ENCODE measurements around the gene STK38L. TPM values are rescaled to one million over a fixed set of nuclear protein-coding genes. Genes with fewer than 3 reads are reported as not detected.

STK38L gene
- total RNA-seq, 4 donors from 2014 or later = 26.9 to 69.3 (median 49.9) TPM

DNA sequence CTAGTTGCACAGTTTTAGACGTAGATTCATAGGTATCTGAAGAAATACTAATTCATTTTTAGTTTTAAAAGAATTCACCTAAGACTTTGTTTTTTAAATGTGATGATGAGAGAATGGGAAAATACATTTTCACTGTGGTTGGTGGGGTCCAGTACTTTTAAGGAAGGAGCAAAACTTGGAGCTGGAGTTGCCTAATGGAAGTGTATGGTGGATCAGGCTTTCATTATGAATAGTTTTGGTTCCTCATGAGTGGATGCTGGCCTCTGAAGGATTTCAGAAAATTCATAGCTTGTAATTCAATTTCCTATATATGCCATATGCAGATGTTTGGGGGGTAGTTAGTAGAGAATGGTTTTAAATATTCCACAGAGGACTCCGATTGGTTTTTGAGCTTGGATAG is 27.1 kb downstream of the STK38L start:
- Histone ChIP-seq H3K4me1 (no peaks in the 10 kb centered on the region), H3K36me3 (no peaks in the 10 kb centered on the region), H3K27ac (peak overlapping the region; percentile 77 to 87), H3K9me3 (no peaks in the 10 kb centered on the region), H3K27me3 (no peaks in the 10 kb centered on the region), H3K4me3 (no peak overlapping the region)
- intact Hi-C loops (cut with DNase I; ENCODE audit: low total_unique reads) = no loop called here
- no peak for DNase-seq
- TF ChIP-seq POLR2A (IDR thresholded peaks at IDR 0.05) (no peak), CTCF (IDR thresholded peaks at IDR 0.05) (no peak)

- Histone ChIP-seq H3K36me3 (no peaks in the 10 kb centered on the region), H3K9me3 (no peaks in the 10 kb centered on the region), H3K27ac (peak overlapping the region; percentile 77 to 87), H3K27me3 (no peaks in the 10 kb centered on the region), H3K4me1 (peaks cover 0 to 11% of the 10 kb centered on the region in 2 donors), H3K4me3 (no peak overlapping the region)
- TF ChIP-seq CTCF (IDR thresholded peaks at IDR 0.05) (no peak), POLR2A (IDR thresholded peaks at IDR 0.05) (no peak)
- intact Hi-C loops (cut with DNase I; ENCODE audit: low total_unique reads) = no loop called here
- DNase-seq = peak in 1 of 2 donors; percentile 45
These were observed 28.4 kb downstream of the STK38L start for GRCh38 chr12:27272373-27273028.

DNA sequence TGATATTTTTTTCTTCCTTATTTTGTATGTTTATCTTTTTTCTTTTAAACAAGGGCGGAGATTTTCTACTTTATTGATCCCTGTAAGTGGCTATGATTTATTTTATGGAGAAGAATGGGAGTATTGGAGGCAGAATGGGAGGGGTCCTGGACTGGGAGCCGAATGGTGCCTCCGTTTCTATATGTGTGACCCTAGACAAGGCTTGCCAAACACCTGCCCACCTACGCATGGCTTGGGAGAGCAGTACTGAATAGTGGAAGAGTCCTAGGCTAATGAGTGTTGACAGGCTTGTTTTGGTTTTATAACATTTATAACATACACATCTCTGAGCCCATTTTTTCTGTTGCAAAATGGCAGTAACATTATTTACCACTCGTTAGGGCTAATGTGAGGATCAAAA is 29.0 kb downstream of the STK38L start:
- intact Hi-C loops (cut with DNase I; ENCODE audit: low total_unique reads) = no loop called here
- Histone ChIP-seq H3K4me3 (no peak overlapping the region), H3K27ac (peak overlapping the region; percentile 77 to 87), H3K9me3 (no peaks in the 10 kb centered on the region), H3K4me1 (peaks cover 0 to 17% of the 10 kb centered on the region in 2 donors), H3K27me3 (no peaks in the 10 kb centered on the region), H3K36me3 (no peaks in the 10 kb centered on the region)
- TF ChIP-seq CTCF (IDR thresholded peaks at IDR 0.05) = no peak
- TF ChIP-seq POLR2A (IDR thresholded peaks at IDR 0.05) = no peak
- no peak for DNase-seq

DNA sequence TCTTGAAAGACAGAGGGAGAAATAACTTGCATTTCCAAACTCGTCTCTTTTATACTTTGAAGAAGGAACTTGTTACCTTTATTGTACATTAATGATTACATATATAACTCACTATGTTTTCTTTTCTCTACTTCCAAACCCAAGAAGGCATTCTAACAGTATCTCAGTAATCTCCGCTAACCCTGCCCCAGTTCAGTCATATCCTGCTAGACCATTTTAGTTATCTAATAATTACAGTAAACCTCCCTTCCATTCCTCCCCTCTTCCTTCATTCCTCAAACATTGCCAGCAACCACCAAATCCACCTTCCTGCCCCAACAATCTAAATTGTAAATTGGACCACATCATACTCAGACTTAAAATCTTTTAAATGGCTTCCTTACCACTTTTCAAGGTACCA is 30.6 kb downstream of the STK38L start:
- intact Hi-C loops (cut with DNase I; ENCODE audit: low total_unique reads) = no loop called here
- no peaks in the 10 kb centered on the region for H3K9me3 ChIP-seq
- DNase-seq = no peak
- H3K36me3 ChIP-seq = no peaks in the 10 kb centered on the region
- no peak for TF ChIP-seq POLR2A (IDR thresholded peaks at IDR 0.05)
- no peak for TF ChIP-seq CTCF (IDR thresholded peaks at IDR 0.05)
- peaks cover 0 to 18% of the 10 kb centered on the region in 2 donors for H3K4me1 ChIP-seq
- peak overlapping the region in 1 of 2 donors; percentile 87 for H3K27ac ChIP-seq
- H3K27me3 ChIP-seq = no peaks in the 10 kb centered on the region
- no peak overlapping the region for H3K4me3 ChIP-seq

- TF ChIP-seq POLR2A (IDR thresholded peaks at IDR 0.05) = no peak
- no peak for TF ChIP-seq CTCF (IDR thresholded peaks at IDR 0.05)
- H3K4me1 ChIP-seq = peaks cover 0 to 18% of the 10 kb centered on the region in 2 donors
- no peaks in the 10 kb centered on the region for H3K27me3 ChIP-seq
- H3K4me3 ChIP-seq = no peak overlapping the region
- no peak for DNase-seq
- intact Hi-C loops (cut with DNase I; ENCODE audit: low total_unique reads) = no loop called here
- H3K36me3 ChIP-seq = no peaks in the 10 kb centered on the region
- peak overlapping the region in 1 of 2 donors; percentile 87 for H3K27ac ChIP-seq
- H3K9me3 ChIP-seq = no peaks in the 10 kb centered on the region
These were observed 32.2 kb downstream of the STK38L start for GRCh38 chr12:27276275-27276674.
